COLO829 (cell line): ENCODE results near the gene PARP12.
A peak's percentile ranks its signal among the peaks of the same experiment; 100 is the strongest.

ENCODE experiments used
- DNase-seq: peaks from one replicate; pipeline ENCODE4 v3.0.0; 2012; ENCODE audit warnings: low spot score

The PARP12 gene

GRCh38 chr7:140059273-140060242 is 3.2 kb downstream of the PARP12 start:
- DNase-seq, result peak; percentile 58

- no peak for DNase-seq
These were observed 4.2 kb downstream of the PARP12 start for GRCh38 chr7:140058517-140058916.

- DNase-seq, result no peak
These were observed 5.6 kb downstream of the PARP12 start for GRCh38 chr7:140057143-140057535.

GRCh38 chr7:140056431-140057142 is 6.2 kb downstream of the PARP12 start:
- no peak for DNase-seq

GRCh38 chr7:140055833-140056232 is 6.9 kb downstream of the PARP12 start:
- no peak for DNase-seq

- no peak for DNase-seq
These were observed 8.0 kb downstream of the PARP12 start for GRCh38 chr7:140054751-140055150.

GRCh38 chr7:140053812-140054539 is 8.8 kb downstream of the PARP12 start:
- DNase-seq, result no peak

- no peak for DNase-seq
These were observed 10.9 kb downstream of the PARP12 start for GRCh38 chr7:140051820-140052219.

- no peak for DNase-seq
These were observed 12.7 kb downstream of the PARP12 start for GRCh38 chr7:140050100-140050499.

- no peak for DNase-seq
These were observed 13.3 kb downstream of the PARP12 start for GRCh38 chr7:140049339-140050024.

- no peak for DNase-seq
These were observed 13.8 kb downstream of the PARP12 start for GRCh38 chr7:140048989-140049338.

GRCh38 chr7:140048138-140048537 is 14.6 kb downstream of the PARP12 start:
- no peak for DNase-seq

GRCh38 chr7:140047197-140047596 is 15.6 kb downstream of the PARP12 start:
- no peak for DNase-seq

GRCh38 chr7:140045697-140046096 is 17.1 kb downstream of the PARP12 start:
- DNase-seq, result no peak

- DNase-seq, result no peak
These were observed 18.5 kb downstream of the PARP12 start for GRCh38 chr7:140044251-140044650.

- DNase-seq, result no peak
These were observed 20.4 kb downstream of the PARP12 start for GRCh38 chr7:140042386-140042670.

- no peak for DNase-seq
These were observed 20.9 kb downstream of the PARP12 start for GRCh38 chr7:140041659-140042385.

- no peak for DNase-seq
These were observed 22.9 kb downstream of the PARP12 start for GRCh38 chr7:140039896-140040295.

- no peak for DNase-seq
These were observed 23.7 kb downstream of the PARP12 start for GRCh38 chr7:140039066-140039465.

GRCh38 chr7:140036224-140036962 is 26.4 kb downstream of the PARP12 start:
- DNase-seq, result no peak
